Cortex of kidney (tissue), 1 donor: Measurements from ENCODE around the gene SLC25A38.

Experiments used
- DNase-seq: peaks from one replicate; lab custom pipeline; 2025; lab: John Stamatoyannopoulos, UW

The SLC25A38 gene

DNA sequence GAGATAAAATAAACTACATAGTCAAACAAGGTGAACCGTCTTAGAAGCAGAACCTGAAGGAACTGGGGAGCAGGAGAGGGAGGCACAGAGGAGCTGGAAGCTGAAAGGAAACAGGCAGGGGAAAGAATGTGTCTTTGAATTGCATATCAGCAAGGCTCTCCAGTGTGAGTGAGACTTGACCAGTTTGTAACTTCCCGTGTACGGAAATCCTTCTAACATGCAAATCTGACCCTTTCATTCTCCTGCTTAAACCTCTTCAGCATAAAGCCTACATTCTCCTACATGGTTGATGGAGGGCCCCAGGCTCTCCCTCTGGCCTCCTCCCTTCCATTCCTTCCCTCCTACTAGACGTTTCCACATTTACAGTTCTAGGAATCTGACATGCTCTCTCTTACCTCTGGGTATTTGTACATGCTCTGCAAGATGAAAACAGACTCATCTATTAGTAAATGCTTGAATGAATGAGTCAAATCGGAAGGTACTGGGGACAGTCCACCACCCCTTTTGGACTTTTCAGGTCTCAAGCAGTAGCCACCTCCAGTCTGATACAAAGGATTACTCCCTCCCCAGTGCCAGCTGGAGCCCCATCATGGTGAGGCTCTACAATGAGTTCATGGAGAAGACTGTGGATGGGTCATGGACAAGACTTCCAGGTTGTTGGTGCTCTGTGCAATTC is 6.1 kb upstream of the SLC25A38 start:
- no peak for DNase-seq

DNA sequence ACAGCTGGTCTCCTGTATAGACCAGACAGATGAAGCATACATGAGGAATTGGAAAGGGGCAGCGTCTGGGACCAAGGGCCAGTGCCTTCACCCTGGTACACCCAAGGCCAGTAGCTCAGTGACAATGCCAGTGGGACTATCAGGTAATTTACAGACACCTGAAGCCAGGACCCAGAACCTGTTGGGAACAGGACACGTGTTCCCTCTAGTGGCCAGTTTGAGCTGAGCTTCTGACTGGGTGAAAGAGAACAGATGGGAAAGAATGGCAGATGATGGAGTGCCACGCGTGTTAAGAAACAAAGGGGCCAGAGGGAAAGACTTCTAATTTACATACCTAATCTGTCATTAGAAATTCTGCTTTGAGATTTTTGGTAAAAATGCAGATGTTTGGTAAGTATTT is 5.1 kb upstream of the SLC25A38 start:
- no peak for DNase-seq

GRCh38 chr3:39378957-39379777 is 4.0 kb upstream of the SLC25A38 start:
- DNase-seq: no peak

GRCh38 chr3:39379778-39380155 is 3.4 kb upstream of the SLC25A38 start:
- no peak for DNase-seq

- DNase-seq: no peak
These were observed 1.7 kb upstream of the SLC25A38 start for GRCh38 chr3:39381432-39381831.

GRCh38 chr3:39383881-39384664 is 903 bp downstream of the SLC25A38 start:
- DNase-seq: no peak

DNA sequence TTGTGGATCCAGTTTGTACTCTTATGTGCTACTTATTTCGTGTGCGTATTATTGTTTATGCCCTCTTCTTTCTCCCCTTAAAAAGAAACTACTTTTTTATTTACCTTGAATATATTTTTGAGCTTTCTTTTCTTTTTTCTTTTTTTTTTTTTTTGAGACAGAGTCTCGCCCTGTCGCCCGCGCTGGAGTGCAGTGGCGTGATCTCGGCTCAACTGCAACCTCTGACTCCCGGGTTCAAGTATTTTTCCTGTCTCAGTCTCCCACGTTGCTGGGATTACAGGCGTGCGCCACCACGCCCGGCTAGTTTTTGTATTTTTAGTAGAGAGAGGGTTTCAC is 1.5 kb downstream of the SLC25A38 start:
- no peak for DNase-seq

GRCh38 chr3:39385456-39386090 is 2.4 kb downstream of the SLC25A38 start:
- no peak for DNase-seq

GRCh38 chr3:39386318-39386717 is 3.1 kb downstream of the SLC25A38 start:
- no peak for DNase-seq

DNA sequence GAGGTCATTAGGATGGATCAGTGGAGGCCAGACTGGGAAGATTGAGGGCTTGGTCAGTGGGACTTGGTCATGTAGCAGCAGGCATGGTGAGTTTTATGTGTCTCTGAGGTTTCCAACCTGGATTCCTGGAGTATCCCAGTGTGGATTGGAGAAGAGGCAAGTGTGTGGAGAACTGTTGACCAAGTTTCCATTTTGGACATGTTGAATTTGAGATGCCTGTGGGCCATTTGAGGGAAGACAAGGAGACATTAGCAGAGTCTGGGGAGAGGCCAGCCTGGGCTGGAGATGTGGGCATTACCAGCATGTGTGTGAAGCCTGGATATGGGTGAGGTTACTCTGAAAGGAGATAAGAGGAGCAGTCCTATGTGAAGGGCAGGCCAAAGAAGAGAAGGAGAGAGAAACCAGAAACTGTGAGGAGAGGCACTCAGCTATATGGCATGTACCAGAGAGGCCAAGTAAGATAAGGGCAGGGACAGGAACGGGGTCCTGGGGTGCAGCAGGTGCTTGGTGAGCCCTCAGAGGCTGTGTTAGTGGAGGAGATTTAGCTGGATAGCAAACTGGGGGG is 4.3 kb downstream of the SLC25A38 start:
- no peak for DNase-seq

DNA sequence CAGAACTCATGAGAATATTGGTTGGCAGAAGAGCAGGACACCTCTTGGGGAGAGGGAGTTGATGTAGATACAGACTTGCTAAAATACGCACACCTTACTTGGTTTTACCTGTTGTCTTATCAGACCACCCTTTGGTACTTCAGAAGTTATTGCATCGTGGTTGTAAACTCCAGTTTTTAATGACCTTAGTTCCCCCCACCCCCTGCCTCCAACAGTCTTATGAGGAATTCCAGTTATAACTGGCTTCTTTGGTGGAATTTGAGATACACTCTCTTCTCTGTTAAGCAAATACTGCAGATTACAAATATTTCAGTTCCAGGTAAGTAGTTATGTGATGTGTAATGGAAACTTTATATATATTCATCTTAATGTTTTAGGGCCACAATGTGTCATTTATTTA is 5.0 kb downstream of the SLC25A38 start:
- no peak for DNase-seq

- DNase-seq: no peak
These were observed 5.6 kb downstream of the SLC25A38 start for GRCh38 chr3:39388741-39389248.

DNA sequence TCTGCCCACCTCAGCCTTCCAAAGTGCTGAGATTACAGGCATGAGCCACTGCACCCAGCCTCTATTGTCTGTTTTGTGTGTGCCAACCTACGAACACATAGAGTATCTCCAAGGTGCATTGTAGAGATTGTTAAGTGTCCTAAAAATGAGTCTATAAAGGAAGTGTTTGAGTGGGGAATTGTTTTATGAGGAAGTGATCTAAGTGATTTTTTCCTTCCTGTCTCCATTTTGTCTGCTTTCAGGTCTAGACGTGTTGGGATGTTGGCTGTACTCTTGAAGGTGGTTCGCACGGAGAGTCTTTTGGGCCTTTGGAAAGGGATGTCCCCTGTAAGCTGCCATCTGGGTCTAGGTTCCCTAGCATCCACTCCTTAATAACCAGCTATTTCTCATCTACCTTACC is 7.0 kb downstream of the SLC25A38 start:
- DNase-seq: no peak

GRCh38 chr3:39396690-39397089 is 13.5 kb downstream of the SLC25A38 start:
- DNase-seq: no peak

GRCh38 chr3:39398700-39399099 is 15.5 kb downstream of the SLC25A38 start:
- DNase-seq: no peak

- DNase-seq: no peak
These were observed 18.8 kb downstream of the SLC25A38 start for GRCh38 chr3:39401983-39402382.

GRCh38 chr3:39404943-39405686 is 21.9 kb downstream of the SLC25A38 start:
- DNase-seq: no peak

DNA sequence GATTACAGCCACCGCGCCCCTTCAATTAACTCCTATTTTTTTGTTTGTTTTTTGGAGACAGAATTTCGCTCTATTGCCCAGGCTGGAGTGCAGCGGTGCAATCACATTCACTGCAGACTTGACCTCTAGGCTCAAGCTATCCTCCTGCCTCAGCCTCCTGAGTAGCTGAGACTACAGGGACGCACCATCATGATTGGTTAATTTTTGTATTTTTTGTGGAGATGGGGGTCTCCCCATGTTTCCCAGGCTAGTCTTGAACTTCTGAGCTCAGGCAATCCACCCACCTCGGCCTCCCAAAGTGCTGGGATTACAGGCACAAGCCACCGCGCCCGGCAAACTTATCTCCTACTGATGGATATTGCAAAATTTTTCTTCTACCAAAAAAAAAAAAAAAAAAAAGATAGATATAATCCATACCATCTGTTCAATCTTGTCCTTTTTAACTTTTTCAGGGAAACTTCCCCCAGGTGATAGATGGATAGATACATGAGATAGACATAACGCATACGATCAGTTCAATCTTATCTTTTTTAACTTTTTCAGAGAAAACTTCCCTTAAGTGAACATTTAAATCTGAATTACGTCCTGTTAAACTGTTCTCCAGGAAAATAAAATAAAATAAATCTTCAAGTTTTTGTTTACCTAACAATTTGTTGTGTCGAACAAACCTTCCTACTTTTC is 22.7 kb downstream of the SLC25A38 start:
- DNase-seq: no peak

DNA sequence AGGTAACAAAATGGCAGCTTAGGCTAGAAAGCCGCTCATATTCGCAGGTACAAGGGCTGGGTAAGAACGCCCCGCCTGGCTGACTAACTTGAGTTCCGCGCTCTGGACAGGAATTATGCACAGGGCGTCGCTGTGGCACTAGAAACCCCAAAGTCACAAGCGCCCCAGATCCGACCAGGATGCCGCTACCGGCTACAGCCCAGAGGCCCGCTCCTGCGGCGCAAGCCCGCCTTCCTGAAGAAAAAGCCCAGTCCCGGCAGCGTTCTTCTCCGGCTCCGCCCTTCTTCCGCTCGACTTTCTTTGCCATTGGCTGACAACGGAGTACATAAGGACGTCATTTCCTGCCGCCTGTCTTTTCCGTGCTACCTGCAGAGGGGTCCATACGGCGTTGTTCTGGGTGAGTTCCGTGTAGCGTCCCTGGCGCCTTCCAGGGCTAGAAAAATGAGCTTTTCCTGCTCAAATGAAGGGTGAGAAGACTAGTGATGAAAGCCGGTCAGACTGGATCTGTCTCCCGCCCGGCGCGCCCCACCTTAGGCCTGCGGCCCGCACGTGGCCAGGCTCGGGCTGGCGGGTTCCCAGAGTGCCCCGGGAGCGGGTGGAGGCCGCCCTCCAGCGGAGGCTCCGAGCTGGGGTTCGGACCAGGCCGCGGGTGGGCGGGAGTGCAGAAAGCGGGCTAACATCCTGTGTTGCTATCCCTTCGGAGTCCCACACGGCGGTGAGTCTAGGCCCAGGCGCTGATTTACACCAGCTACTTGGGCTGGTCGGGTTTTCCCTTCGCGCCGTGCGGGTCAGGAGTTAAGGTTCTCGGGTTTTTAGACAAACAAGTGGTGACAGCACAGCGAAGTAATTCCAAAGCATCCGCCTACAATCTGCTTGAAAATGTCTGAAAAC is 23.4 kb downstream of the SLC25A38 start, which contains the start of gene RPSA:
Gene RPSA (plus strand): TSS at position 353 of the 891 bp plus-strand sequence. CDS start 934 bp downstream, outside the sequence.
- DNase-seq: peak; percentile 74
